OCI-LY1 (cell line): ENCODE data around the gene SRRM5.

Source experiments
- EZH2 ChIP-seq: fragments of 200-600 bp; sonication (generic), shearing (Covaris generic); IDR thresholded peaks from 2 replicates; pipeline ENCODE4 v1.8.0; 2017; ENCODE audit warnings: borderline replicate concordance, mixed run types, mild to moderate bottlenecking, antibody characterized with exemption, low read length, moderate library complexity, mixed read lengths
- TF ChIP-seq, protein P1 (sequence below): fragments of 200-600 bp; sonication (generic), shearing (Covaris generic); IDR thresholded peaks from 2 replicates; pipeline ENCODE4 v1.5.1; 2017; ENCODE audit warnings: mild to moderate bottlenecking, antibody characterized with exemption, low read length, moderate library complexity, mixed read lengths

DNA sequence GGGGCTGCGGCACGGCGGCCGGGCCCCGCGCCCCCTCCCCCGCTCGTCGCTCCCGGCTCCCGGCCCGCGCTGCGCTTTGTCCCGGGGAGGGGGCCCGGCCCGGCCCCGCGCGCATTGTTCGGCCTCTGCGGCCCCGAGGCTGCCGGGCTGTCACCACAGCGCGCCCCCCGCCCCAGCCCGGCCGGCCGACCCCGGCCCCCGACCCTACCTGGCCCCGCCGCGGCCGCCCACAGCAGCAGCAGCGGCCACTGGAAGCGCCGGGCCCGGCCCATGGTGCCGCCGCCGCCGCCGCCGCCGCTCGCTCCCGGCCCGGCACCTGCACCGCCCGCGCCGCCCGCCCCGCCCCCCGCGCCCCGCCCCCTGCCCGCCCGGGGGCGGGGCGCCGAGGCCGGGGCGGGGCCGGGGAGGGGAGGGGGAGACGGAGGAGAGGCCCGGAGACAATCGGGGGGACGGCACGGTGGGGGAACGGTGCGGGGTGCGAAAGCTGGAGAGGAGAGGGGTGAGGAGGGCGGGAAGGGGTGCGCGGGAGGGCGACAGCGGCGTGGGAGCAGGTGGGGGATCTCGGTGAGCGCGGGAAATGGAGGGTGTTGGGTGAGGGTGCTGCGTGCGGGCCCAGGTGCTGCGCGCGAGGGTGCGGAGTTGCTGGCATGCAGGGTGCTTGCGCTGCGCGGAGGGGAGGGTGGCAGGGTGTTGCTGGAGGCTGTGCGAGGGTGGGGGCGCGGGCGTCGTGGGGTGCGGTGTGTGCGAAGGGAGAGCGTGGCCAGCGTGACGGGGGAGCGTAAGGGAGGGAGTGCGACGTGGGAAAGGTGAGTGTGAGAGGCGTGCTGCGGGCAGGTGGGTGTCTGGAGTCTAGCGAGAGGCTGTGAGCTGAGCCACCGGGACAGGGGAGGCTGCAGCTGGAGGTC is 27.9 kb downstream of the SRRM5 start, which contains the start of gene CADM4:
- TF ChIP-seq, protein P1, sequence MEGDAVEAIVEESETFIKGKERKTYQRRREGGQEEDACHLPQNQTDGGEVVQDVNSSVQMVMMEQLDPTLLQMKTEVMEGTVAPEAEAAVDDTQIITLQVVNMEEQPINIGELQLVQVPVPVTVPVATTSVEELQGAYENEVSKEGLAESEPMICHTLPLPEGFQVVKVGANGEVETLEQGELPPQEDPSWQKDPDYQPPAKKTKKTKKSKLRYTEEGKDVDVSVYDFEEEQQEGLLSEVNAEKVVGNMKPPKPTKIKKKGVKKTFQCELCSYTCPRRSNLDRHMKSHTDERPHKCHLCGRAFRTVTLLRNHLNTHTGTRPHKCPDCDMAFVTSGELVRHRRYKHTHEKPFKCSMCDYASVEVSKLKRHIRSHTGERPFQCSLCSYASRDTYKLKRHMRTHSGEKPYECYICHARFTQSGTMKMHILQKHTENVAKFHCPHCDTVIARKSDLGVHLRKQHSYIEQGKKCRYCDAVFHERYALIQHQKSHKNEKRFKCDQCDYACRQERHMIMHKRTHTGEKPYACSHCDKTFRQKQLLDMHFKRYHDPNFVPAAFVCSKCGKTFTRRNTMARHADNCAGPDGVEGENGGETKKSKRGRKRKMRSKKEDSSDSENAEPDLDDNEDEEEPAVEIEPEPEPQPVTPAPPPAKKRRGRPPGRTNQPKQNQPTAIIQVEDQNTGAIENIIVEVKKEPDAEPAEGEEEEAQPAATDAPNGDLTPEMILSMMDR: no peak
- no peak for TF ChIP-seq EZH2
